Renal cortical epithelial cell (primary cell): Measurements from ENCODE around the gene KRTAP16-1. TPM values are rescaled to one million over a fixed set of nuclear protein-coding genes. Genes with fewer than 3 reads are reported as not detected.
"Not testable (repeated sequence)": the region's sequence is repeated elsewhere in the genome, so short reads cannot be mapped to it uniquely, and the experiment has no call there.

ENCODE experiments used
- DNase-seq: peaks from one replicate; pipeline ENCODE4 v3.0.0-alpha.2; 2011; ENCODE audit warnings: low read depth
- total RNA-seq: library from RNA; depleted of rRNA; stranded (reverse); fragments of >200 nt; gene quantifications from 2 replicates; pipeline ENCODE4 v1.2.3, GENCODE V29; 2014

The KRTAP16-1 gene
- total RNA-seq, 1 donor from 2014 or later: not detected

GRCh38 chr17:41301916-41302901, 6.9 kb downstream of the KRTAP16-1 start, which contains the start of gene KRTAP29-1:
TSS of gene KRTAP29-1 (minus strand) at chr17:41302851. CDS start at chr17:41302851, 0 bp downstream.
- DNase-seq: no peak

DNA sequence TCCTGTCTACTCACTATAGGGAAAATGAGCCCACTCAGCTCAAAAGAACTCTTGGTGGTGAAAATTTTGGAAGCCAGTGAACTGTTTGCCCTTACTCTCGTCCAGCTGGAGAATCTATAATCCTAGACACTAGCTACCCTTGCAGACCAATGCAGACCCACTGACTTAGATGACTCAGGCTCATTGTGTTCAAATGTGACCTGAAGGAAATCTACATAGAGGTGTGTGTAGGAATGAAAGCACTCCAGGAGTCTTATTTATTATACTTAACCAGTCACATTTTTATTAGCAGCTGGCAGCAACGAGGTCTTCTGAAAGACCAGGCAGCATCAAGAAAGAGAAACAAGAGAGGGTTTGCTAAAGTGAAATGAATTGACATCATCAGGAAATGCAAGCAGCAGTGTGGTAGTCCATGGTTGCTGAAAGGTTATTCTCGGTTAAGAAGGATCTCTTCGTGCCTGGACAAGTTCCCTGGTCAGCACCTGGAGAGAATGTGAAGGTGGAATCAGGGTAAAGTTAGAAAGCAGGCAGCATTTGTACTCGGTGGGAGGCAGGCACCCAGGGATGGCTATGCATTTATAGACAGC, 7.8 kb downstream of the KRTAP16-1 start:
- DNase-seq: peak; percentile 71

GRCh38 chr17:41298458-41299135, 10.5 kb downstream of the KRTAP16-1 start:
- DNase-seq: no peak

DNA sequence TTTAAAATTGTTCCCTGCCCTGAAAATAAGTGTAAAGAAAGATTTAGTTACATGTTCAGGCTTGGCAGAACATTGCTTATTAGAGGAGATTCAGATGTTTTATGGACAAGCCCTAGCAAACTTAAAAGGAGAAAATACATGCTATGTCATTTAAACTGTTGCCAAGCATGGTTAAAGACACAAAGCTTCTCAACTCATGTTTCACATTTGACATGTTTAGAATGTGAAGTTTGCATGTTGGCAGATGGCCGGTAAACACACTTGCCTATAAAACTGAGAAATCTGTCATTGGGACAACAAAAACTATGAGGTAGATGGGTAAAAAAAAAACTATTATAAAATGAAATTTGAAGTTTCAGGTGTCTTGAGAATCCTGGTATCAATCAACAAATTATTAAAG, 12.3 kb downstream of the KRTAP16-1 start:
- no peak for DNase-seq

DNA sequence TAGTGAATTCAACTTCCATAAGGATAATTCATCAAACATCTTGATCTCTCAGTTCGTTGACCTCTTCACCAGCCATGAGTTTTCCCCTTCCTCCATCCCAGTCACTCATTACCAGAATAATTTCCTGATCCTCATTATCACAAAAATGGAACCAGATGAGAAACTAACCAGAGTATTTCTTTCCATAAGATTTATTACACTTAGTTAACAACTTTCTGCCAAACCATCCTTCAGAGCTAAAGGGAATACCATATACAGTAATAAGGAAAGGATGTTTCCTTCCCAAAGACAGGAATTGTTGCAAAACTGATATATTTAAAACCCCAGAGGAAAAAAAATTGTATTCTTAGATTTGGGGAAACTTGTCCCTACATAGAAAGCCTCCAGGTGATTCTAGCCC, 15.1 kb downstream of the KRTAP16-1 start:
- no peak for DNase-seq

GRCh38 chr17:41287050-41287449, 22.1 kb downstream of the KRTAP16-1 start:
- peak; percentile 80 for DNase-seq

DNA sequence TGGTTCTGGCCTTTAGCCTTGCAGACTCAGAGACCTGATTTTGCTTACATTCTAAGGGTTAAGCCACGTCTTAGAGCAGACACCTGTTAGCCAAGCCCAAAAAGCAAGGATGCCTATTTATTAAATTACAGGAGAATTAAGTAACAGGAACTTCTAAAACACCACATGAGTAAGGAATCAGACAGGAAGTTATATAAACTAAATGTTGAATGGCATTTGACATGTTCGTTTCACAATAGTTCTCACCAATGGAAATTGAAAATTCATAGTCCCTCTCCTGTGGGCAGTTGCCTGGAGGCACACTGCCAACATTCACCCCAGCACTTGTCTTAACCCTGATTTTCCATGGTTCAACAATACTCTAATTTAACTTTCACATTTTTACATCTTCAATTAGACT, 24.6 kb downstream of the KRTAP16-1 start:
- peak; percentile 77 for DNase-seq

DNA sequence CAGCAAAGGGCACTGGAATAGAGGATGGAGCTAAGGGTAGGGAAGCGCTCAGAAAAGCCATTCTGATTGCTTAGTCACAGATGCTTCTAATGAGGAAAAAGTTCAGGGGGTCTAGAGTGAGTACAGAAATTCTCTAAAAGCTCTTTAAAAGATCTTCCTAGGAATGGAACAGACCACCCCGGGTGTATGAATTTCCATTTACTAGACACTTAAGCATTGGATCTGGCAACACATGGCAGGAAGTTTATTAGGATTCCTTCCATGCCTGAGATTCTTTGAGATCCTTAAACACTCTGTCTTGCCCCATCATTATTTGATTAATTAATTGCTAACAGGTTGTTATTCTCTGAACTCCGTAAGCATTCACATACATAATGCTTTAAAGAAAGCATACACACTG, 25.1 kb downstream of the KRTAP16-1 start:
- DNase-seq: peak; percentile 71

GRCh38 chr17:41278176-41278955, 30.7 kb downstream of the KRTAP16-1 start:
- peak; percentile 62 for DNase-seq

DNA sequence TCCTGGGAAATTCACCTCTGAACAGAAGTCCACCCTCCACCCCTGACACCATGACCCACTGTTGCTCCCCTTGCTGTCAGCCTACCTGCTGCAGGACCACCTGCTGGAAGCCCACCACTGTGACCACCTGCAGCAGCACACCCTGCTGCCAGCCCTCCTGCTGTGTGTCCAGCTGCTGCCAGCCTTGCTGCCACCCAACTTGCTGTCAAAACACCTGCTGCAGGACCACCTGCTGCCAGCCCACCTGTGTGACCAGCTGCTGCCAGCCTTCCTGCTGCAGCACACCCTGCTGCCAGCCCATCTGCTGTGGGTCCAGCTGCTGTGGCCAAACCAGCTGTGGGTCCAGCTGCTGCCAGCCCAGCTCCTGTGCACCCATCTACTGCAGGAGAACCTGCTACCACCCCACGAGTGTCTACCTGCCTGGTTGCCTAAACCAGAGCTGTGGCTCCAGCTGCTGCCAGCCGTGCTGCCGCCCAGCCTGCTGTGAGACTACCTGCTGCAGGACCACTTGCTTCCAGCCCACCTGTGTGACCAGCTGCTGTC, 33.4 kb downstream of the KRTAP16-1 start, which contains the start of gene KRTAP9-7:
Gene KRTAP9-7 (plus strand): TSS at position 51 of the 543 bp plus-strand sequence. CDS start 0 bp downstream, at position 51.
- not testable (repeated sequence) for DNase-seq

DNA sequence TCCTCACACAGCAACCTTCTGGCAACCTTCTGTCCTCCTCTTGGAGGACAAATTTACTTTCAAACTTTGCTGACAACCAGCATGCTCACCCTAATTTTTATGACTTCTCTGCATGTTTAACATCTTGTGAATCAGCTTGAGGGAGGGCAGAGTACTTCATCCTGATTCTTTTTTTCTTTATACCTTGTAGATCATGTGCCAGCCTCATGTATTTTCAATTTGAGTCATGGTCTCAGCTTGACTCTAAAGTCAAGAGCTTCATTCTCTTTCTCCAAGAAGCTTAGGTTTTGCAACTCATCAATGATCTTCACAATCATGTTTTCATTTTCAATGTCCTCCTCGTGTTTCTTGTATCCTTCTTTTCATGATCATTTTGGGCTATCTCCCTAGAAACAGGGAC, 37.3 kb downstream of the KRTAP16-1 start:
- DNase-seq: no peak

DNA sequence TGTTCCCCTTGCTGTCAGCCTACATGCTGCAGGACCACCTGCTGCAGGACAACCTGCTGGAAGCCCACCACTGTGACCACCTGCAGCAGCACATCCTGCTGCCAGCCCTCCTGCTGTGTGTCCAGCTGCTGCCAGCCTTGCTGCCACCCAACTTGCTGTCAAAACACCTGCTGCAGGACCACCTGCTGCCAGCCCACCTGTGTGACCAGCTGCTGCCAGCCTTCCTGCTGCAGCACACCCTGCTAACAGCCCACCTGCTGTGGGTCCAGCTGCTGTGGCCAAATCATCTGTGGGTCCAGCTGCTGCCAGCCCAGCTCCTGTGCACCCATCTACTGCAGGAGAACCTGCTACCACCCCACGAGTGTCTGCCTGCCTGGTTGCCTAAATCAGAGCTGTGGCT, 37.8 kb downstream of the KRTAP16-1 start:
- not testable (repeated sequence) for DNase-seq

GRCh38 chr17:41267711-41268110, 41.4 kb downstream of the KRTAP16-1 start:
- DNase-seq: no peak

DNA sequence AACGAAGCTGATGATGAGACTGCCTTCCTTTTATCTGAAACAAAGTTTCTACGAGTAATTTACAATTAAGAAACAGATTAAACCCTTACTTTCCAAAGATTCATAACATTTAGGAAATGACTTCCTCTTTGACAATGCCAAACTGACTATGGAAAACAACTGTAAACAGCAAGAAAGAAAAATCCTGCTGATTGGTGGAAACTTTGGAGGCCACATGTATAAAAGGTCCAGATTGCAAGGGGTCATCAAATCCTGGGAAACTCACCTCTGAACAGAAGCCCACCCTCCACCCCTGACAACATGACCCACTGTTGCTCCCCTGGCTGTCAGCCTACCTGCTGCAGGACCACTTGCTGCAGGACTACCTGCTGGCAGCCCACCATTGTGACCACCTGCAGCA, 44.0 kb downstream of the KRTAP16-1 start, which contains the start of gene KRTAP9-6:
Gene KRTAP9-6 (plus strand): TSS at position 301 of the 400 bp plus-strand sequence. CDS start 0 bp downstream, at position 301.
- no peak for DNase-seq

DNA sequence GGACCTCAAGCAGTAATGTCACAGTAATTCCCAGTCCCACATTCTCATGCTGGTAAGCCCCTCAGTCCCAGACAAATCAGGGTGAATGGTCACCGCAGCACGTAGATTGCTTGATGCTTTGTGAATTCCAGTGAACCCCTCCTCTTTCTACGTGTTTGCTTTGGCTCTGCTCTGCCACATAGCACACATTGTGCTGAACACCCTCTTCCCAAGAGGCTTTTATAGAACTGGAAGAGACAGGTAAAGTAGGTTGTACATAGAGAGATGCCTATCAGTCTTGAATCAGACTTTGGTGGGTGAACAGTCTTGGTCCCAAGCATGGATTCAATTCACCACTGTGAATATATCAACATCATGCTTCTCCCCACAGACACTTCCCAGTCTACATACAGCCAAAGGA, 44.5 kb downstream of the KRTAP16-1 start:
- DNase-seq: no peak

DNA sequence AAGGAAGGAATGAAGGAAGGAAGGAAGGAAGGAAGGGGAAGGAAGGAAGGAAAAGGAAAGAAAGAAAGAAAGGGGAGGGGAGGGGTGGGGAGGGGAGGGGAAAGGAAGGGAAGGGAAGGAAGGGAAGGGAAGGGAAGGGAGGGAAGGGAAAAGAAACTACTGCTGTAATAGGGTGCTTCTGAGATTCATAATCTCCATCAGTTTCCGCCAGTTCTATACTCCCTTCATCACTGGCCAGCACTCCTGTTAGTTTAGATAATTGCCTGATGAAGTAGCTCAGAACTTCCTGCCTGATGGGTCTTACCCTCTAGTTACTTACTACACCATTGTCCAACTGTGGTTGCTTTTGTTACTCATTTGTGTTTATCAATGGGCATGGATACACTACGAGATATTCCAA, 45.9 kb downstream of the KRTAP16-1 start:
- no peak for DNase-seq

DNA sequence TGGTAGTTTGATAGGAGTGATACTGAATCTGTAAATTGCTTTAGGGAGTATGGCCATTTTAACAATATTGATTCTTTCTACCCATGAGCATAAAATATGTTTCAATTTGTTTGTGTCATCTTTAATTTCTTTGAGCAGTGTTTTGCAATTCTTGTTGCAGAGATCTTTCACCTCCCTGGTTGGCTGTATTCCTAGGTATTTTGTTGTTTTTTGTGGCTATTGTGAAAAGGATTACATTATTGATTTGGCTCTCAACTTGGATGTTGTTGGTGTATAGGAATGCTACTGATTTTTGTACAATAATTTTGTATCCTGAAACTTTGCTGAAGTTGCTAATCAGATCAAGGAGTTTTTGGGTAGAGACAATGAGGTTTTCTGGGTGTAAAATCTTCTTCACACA, 50.7 kb downstream of the KRTAP16-1 start:
- DNase-seq: no peak
